ENCODE results near the gene ASTN2.

The ASTN2 gene

GRCh38 chr9:117405950-117406705, 8.7 kb downstream of the ASTN2 start:
- no peaks in the 10 kb centered on the region for H3K4me1 ChIP-seq (ENCODE audit: low read depth, poor library complexity, severe bottlenecking)
- H3K4me3 ChIP-seq (IDR thresholded peaks at IDR 0.05; ENCODE audit: insufficient read depth, low read depth, low read length): no peak overlapping the region
- no peak overlapping the region for H3K27ac ChIP-seq
- no peaks in the 10 kb centered on the region for H3K36me3 ChIP-seq (ENCODE audit: insufficient read depth)
- H3K27me3 ChIP-seq (ENCODE audit: insufficient read depth, low read depth): no peaks in the 10 kb centered on the region
- no peak overlapping the region for H2AFZ ChIP-seq (ENCODE audit: low read depth)
- no peaks in the 10 kb centered on the region for H3K79me2 ChIP-seq (ENCODE audit: insufficient read depth, low read depth)
- H4K20me1 ChIP-seq (ENCODE audit: insufficient read depth): no peaks in the 10 kb centered on the region
- no peak overlapping the region for H3K9ac ChIP-seq
- TF ChIP-seq, protein P1, sequence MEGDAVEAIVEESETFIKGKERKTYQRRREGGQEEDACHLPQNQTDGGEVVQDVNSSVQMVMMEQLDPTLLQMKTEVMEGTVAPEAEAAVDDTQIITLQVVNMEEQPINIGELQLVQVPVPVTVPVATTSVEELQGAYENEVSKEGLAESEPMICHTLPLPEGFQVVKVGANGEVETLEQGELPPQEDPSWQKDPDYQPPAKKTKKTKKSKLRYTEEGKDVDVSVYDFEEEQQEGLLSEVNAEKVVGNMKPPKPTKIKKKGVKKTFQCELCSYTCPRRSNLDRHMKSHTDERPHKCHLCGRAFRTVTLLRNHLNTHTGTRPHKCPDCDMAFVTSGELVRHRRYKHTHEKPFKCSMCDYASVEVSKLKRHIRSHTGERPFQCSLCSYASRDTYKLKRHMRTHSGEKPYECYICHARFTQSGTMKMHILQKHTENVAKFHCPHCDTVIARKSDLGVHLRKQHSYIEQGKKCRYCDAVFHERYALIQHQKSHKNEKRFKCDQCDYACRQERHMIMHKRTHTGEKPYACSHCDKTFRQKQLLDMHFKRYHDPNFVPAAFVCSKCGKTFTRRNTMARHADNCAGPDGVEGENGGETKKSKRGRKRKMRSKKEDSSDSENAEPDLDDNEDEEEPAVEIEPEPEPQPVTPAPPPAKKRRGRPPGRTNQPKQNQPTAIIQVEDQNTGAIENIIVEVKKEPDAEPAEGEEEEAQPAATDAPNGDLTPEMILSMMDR (conservative IDR thresholded peaks at IDR 0.05; ENCODE audit: low read depth, low read length): no peak
- no peak overlapping the region for H3K4me2 ChIP-seq

GRCh38 chr9:117403848-117404247, 11.0 kb downstream of the ASTN2 start:
- H3K36me3 ChIP-seq (ENCODE audit: insufficient read depth): no peaks in the 10 kb centered on the region
- H2AFZ ChIP-seq (ENCODE audit: low read depth): no peak overlapping the region
- H3K4me2 ChIP-seq: no peak overlapping the region
- no peak overlapping the region for H3K9ac ChIP-seq
- no peaks in the 10 kb centered on the region for H3K79me2 ChIP-seq (ENCODE audit: insufficient read depth, low read depth)
- no peak overlapping the region for H3K27ac ChIP-seq
- no peaks in the 10 kb centered on the region for H3K27me3 ChIP-seq (ENCODE audit: insufficient read depth, low read depth)
- H3K4me1 ChIP-seq (ENCODE audit: low read depth, poor library complexity, severe bottlenecking): no peaks in the 10 kb centered on the region
- no peak overlapping the region for H3K4me3 ChIP-seq (IDR thresholded peaks at IDR 0.05; ENCODE audit: insufficient read depth, low read depth, low read length)
- H4K20me1 ChIP-seq (ENCODE audit: insufficient read depth): no peaks in the 10 kb centered on the region
- TF ChIP-seq, protein P1 (conservative IDR thresholded peaks at IDR 0.05; ENCODE audit: low read depth, low read length): no peak

DNA sequence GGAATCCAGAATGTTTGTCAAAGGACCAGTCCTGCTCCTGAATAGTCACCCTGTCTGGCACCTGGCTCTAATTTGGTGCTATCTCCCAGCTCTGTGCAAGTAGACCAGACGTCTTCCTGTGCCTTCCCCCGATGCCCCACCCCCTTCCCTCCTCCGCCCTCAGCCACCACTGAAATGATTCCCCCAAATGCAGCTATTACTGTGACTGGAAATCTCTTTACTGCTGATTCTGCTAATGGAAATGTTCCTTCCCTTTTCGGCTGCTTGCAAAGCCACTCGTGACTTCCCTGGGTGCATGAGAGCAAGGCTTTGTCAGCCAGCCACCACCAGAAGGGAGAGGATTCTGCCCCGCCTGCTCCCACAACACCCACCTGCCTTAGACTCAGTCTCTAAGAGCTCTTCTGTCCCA, 11.4 kb downstream of the ASTN2 start:
- H4K20me1 ChIP-seq (ENCODE audit: insufficient read depth): no peaks in the 10 kb centered on the region
- no peak overlapping the region for H3K27ac ChIP-seq
- H3K36me3 ChIP-seq (ENCODE audit: insufficient read depth): no peaks in the 10 kb centered on the region
- TF ChIP-seq, protein P1 (conservative IDR thresholded peaks at IDR 0.05; ENCODE audit: low read depth, low read length): no peak
- no peak overlapping the region for H3K9ac ChIP-seq
- no peak overlapping the region for H3K4me2 ChIP-seq
- no peaks in the 10 kb centered on the region for H3K27me3 ChIP-seq (ENCODE audit: insufficient read depth, low read depth)
- H3K4me3 ChIP-seq (IDR thresholded peaks at IDR 0.05; ENCODE audit: insufficient read depth, low read depth, low read length): no peak overlapping the region
- no peaks in the 10 kb centered on the region for H3K79me2 ChIP-seq (ENCODE audit: insufficient read depth, low read depth)
- no peak overlapping the region for H2AFZ ChIP-seq (ENCODE audit: low read depth)
- no peaks in the 10 kb centered on the region for H3K4me1 ChIP-seq (ENCODE audit: low read depth, poor library complexity, severe bottlenecking)

DNA sequence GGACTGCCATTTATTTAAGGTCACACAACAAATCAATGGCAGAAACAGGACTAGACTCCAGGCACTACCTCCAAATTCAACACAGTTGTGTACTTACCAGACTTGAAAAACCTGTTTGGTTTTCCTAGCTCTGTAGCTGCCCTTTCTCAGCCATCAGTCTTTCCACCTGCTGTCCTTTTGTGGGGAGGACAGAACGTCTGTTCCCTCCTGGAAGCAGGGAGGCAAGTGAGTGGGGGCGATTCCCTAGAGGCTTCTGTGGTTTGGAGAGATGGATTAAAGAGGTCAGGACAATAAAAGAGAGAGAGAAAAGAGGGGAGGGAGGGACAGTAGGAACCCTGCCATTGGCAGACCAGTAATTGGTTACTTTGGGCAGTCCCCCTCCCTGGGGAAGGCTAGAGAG, 14.7 kb downstream of the ASTN2 start:
- Histone ChIP-seq H3K4me1 (ENCODE audit: low read depth, poor library complexity, severe bottlenecking) (no peaks in the 10 kb centered on the region), H3K27me3 (ENCODE audit: insufficient read depth, low read depth) (no peaks in the 10 kb centered on the region), H3K79me2 (ENCODE audit: insufficient read depth, low read depth) (no peaks in the 10 kb centered on the region), H3K4me2 (no peak overlapping the region), H3K9ac (no peak overlapping the region), H3K4me3 (IDR thresholded peaks at IDR 0.05; ENCODE audit: insufficient read depth, low read depth, low read length) (no peak overlapping the region), H4K20me1 (ENCODE audit: insufficient read depth) (no peaks in the 10 kb centered on the region), H3K36me3 (ENCODE audit: insufficient read depth) (no peaks in the 10 kb centered on the region), H2AFZ (ENCODE audit: low read depth) (no peak overlapping the region), H3K27ac (no peak overlapping the region)
- TF ChIP-seq, protein P1 (conservative IDR thresholded peaks at IDR 0.05; ENCODE audit: low read depth, low read length): no peak
